Daoy (cell line): ENCODE data around the gene ITPRIPL2. TPM values are rescaled to one million over a fixed set of nuclear protein-coding genes. Genes with fewer than 3 reads are reported as not detected.

ENCODE experiments used
- DNase-seq: peaks from one replicate; pipeline ENCODE4 v3.0.0-alpha.2; 2015; ENCODE audit warnings: low read depth
- total RNA-seq: library from RNA; depleted of rRNA; stranded (reverse); fragments of >200 nt; shearing (Covaris generic); gene quantifications from 2 replicates; pipeline ENCODE4 v1.2.3, GENCODE V29; 2014

Gene ITPRIPL2
- total RNA-seq, 1 experiment from 2014 or later: 17.8 TPM

- peak; percentile 66 for DNase-seq
Observed at GRCh38 chr16:19119564-19119963, 5.8 kb downstream of the ITPRIPL2 start.

- DNase-seq: no peak
Observed at GRCh38 chr16:19123535-19124178, 9.9 kb downstream of the ITPRIPL2 start.

- no peak for DNase-seq
Observed at GRCh38 chr16:19126300-19126699, 12.5 kb downstream of the ITPRIPL2 start.

GRCh38 chr16:19127205-19127604, 13.4 kb downstream of the ITPRIPL2 start:
- DNase-seq: peak; percentile 29

- no peak for DNase-seq
Observed at GRCh38 chr16:19127674-19128131, 13.9 kb downstream of the ITPRIPL2 start.

- DNase-seq: no peak
Observed at GRCh38 chr16:19128454-19129200, 14.9 kb downstream of the ITPRIPL2 start.

- no peak for DNase-seq
Observed at GRCh38 chr16:19130385-19130784, 16.6 kb downstream of the ITPRIPL2 start.

GRCh38 chr16:19130852-19131824, 17.4 kb downstream of the ITPRIPL2 start:
- DNase-seq: peak; percentile 87

GRCh38 chr16:19131825-19132218, 18.1 kb downstream of the ITPRIPL2 start:
- DNase-seq: peak; percentile 43

GRCh38 chr16:19132255-19132654, 18.5 kb downstream of the ITPRIPL2 start:
- DNase-seq: no peak

GRCh38 chr16:19132898-19133297, 19.1 kb downstream of the ITPRIPL2 start:
- no peak for DNase-seq

- DNase-seq: no peak
Observed at GRCh38 chr16:19133600-19133999, 19.8 kb downstream of the ITPRIPL2 start.

- no peak for DNase-seq
Observed at GRCh38 chr16:19135201-19135842, 21.6 kb downstream of the ITPRIPL2 start.

GRCh38 chr16:19135896-19136438, 22.2 kb downstream of the ITPRIPL2 start:
- peak; percentile 83 for DNase-seq

- DNase-seq: no peak
Observed at GRCh38 chr16:19136549-19137196, 22.9 kb downstream of the ITPRIPL2 start.

- DNase-seq: peak; percentile 40
Observed at GRCh38 chr16:19137201-19138128, 23.7 kb downstream of the ITPRIPL2 start.

- DNase-seq: peak; percentile 71
Observed at GRCh38 chr16:19138601-19139000, 24.8 kb downstream of the ITPRIPL2 start.

- no peak for DNase-seq
Observed at GRCh38 chr16:19139436-19140091, 25.8 kb downstream of the ITPRIPL2 start.

GRCh38 chr16:19140396-19140795, 26.6 kb downstream of the ITPRIPL2 start:
- no peak for DNase-seq
